Measurements from ENCODE around the gene SPRYD4. TPM values are rescaled to one million over a fixed set of nuclear protein-coding genes. Genes with fewer than 3 reads are reported as not detected.
A peak's percentile ranks its signal among the peaks of the same experiment; 100 is the strongest.

The SPRYD4 gene
- total RNA-seq, 1 experiment from 2014 or later, result 4.2 TPM

DNA sequence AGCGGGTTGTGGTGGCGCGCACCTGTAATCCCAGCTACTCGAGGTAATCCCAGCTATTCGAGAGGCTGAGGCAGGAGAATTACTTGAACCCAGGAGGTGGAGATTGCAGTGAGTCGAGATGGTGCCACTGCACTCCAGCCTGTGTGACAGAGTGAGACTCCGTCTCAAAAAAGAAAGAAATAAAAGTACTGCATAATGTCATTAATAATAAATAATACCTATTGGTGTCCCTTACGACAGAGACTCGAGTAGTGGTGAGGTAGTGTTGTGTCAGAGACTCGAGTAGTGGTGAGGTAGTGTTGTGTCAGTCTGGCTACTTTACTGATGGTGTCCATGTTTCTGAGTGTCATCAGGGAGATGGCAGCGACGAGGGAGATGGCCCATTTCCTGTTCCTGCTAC is 18.3 kb downstream of the SPRYD4 start:
- Mint-ChIP-seq H3K4me3 (peak overlapping the region; percentile 94), H3K36me3 (no peaks in the 10 kb centered on the region; the same call in 1 of the 2 replicates), H3K27me3 (ENCODE audit: low read depth) (peaks cover 63% of the 10 kb centered on the region), H3K27ac (no peak overlapping the region), H3K9me3 (peaks cover 11% of the 10 kb centered on the region), H3K4me1 (peaks cover 16% of the 10 kb centered on the region)
- no peak for ATAC-seq
- DNase-seq (ENCODE audit: low spot score), result no peak
- CTCF ChIA-PET, result no interaction called here
- POLR2A ChIA-PET, result no interaction called here
- TF ChIP-seq, protein P1, sequence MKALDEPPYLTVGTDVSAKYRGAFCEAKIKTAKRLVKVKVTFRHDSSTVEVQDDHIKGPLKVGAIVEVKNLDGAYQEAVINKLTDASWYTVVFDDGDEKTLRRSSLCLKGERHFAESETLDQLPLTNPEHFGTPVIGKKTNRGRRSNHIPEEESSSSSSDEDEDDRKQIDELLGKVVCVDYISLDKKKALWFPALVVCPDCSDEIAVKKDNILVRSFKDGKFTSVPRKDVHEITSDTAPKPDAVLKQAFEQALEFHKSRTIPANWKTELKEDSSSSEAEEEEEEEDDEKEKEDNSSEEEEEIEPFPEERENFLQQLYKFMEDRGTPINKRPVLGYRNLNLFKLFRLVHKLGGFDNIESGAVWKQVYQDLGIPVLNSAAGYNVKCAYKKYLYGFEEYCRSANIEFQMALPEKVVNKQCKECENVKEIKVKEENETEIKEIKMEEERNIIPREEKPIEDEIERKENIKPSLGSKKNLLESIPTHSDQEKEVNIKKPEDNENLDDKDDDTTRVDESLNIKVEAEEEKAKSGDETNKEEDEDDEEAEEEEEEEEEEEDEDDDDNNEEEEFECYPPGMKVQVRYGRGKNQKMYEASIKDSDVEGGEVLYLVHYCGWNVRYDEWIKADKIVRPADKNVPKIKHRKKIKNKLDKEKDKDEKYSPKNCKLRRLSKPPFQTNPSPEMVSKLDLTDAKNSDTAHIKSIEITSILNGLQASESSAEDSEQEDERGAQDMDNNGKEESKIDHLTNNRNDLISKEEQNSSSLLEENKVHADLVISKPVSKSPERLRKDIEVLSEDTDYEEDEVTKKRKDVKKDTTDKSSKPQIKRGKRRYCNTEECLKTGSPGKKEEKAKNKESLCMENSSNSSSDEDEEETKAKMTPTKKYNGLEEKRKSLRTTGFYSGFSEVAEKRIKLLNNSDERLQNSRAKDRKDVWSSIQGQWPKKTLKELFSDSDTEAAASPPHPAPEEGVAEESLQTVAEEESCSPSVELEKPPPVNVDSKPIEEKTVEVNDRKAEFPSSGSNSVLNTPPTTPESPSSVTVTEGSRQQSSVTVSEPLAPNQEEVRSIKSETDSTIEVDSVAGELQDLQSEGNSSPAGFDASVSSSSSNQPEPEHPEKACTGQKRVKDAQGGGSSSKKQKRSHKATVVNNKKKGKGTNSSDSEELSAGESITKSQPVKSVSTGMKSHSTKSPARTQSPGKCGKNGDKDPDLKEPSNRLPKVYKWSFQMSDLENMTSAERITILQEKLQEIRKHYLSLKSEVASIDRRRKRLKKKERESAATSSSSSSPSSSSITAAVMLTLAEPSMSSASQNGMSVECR (CRISPR knock-in tag; IDR thresholded peaks at IDR 0.05; ENCODE audit: borderline replicate concordance), result no peak

DNA sequence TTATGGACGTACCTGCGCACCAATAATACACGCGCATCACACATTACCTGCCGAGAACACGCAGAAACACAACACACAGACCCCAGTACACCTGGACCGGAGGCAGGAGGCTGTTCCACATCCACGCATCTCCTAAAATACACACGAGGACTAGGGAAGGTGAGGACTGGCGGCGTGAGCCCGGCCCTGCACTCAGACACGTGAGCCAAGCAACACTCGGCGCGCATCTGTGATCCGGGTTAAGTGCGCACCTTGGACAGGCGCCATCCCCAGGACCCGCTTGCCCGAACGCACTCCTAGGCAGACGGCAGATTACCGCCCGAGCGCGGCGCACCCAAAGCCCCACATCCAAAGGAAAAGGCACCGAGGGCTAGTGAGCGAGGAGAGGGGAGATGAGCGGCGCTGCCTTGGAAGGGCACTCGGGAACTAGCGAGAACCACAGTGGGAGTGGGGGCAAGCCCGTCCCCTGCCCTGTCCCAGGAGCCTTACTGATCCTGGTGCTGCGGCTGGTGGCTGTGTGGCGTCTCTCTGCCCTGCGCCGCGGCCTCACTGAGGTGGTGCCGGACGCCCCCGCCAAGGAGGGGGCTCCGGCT is 19.2 kb downstream of the SPRYD4 start:
- Mint-ChIP-seq H3K9me3 (peaks cover 11% of the 10 kb centered on the region), H3K4me3 (peak overlapping the region; percentile 94), H3K36me3 (no peaks in the 10 kb centered on the region; the same call in 1 of the 2 replicates), H3K27me3 (ENCODE audit: low read depth) (peaks cover 66% of the 10 kb centered on the region), H3K27ac (no peak overlapping the region), H3K4me1 (peaks cover 16% of the 10 kb centered on the region)
- DNase-seq (ENCODE audit: low spot score) (peak; percentile 70), ATAC-seq (peak; percentile 66)
- ChIA-PET POLR2A (interaction anchor here (1.0 to 1.1 kb wide), 2 partner anchors 149 to 238 kb away, joined by 3 to 4 read pairs; no protein-coding TSS in a partner anchor), CTCF (interaction anchor here (0.8 to 1.8 kb wide), 7 partner anchors 9 to 229 kb away, joined by 3 to 8 read pairs (median 4); partner anchors contain the start of genes ANKRD52, COQ10A and RBMS2)
- TF ChIP-seq ZNF263 (CRISPR knock-in tag; IDR thresholded peaks at IDR 0.05; ENCODE audit: low read depth), result no peak; the same call in 1 of the 2 replicates
- TF ChIP-seq, protein P2, sequence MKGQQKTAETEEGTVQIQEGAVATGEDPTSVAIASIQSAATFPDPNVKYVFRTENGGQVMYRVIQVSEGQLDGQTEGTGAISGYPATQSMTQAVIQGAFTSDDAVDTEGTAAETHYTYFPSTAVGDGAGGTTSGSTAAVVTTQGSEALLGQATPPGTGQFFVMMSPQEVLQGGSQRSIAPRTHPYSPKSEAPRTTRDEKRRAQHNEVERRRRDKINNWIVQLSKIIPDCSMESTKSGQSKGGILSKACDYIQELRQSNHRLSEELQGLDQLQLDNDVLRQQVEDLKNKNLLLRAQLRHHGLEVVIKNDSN (CRISPR knock-in tag; IDR thresholded peaks at IDR 0.05), result peak; percentile 65; the same call in 1 of the 2 replicates
- TF ChIP-seq ZBTB21 (CRISPR knock-in tag; IDR thresholded peaks at IDR 0.05; ENCODE audit: borderline replicate concordance), result no peak
- no peak for TF ChIP-seq MXD4 (CRISPR knock-in tag; IDR thresholded peaks at IDR 0.05; ENCODE audit: borderline replicate concordance)
- no peak for TF ChIP-seq IRF2 (CRISPR knock-in tag; IDR thresholded peaks at IDR 0.05; ENCODE audit: borderline replicate concordance, low read depth)
- TF ChIP-seq, protein P3, sequence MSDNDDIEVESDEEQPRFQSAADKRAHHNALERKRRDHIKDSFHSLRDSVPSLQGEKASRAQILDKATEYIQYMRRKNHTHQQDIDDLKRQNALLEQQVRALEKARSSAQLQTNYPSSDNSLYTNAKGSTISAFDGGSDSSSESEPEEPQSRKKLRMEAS (CRISPR knock-in tag; IDR thresholded peaks at IDR 0.05), result peak; percentile 74
- TF ChIP-seq HMGA2 (CRISPR knock-in tag; IDR thresholded peaks at IDR 0.05), result no peak
- no peak for TF ChIP-seq MYBL2 (CRISPR knock-in tag; IDR thresholded peaks at IDR 0.05)
- no peak for TF ChIP-seq CBFB (CRISPR knock-in tag; IDR thresholded peaks at IDR 0.05; ENCODE audit: low read depth)
- TF ChIP-seq, protein P4, sequence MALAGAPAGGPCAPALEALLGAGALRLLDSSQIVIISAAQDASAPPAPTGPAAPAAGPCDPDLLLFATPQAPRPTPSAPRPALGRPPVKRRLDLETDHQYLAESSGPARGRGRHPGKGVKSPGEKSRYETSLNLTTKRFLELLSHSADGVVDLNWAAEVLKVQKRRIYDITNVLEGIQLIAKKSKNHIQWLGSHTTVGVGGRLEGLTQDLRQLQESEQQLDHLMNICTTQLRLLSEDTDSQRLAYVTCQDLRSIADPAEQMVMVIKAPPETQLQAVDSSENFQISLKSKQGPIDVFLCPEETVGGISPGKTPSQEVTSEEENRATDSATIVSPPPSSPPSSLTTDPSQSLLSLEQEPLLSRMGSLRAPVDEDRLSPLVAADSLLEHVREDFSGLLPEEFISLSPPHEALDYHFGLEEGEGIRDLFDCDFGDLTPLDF (CRISPR knock-in tag; IDR thresholded peaks at IDR 0.05), result no peak
- no peak for TF ChIP-seq ZNF416 (CRISPR knock-in tag; IDR thresholded peaks at IDR 0.05)
- TF ChIP-seq, protein P5, sequence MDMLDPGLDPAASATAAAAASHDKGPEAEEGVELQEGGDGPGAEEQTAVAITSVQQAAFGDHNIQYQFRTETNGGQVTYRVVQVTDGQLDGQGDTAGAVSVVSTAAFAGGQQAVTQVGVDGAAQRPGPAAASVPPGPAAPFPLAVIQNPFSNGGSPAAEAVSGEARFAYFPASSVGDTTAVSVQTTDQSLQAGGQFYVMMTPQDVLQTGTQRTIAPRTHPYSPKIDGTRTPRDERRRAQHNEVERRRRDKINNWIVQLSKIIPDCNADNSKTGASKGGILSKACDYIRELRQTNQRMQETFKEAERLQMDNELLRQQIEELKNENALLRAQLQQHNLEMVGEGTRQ (CRISPR knock-in tag; IDR thresholded peaks at IDR 0.05), result peak; percentile 57
- TF ChIP-seq NR1H2 (CRISPR knock-in tag; IDR thresholded peaks at IDR 0.05), result no peak
- no peak for TF ChIP-seq TEAD4 (CRISPR knock-in tag; IDR thresholded peaks at IDR 0.05)
- TF ChIP-seq, protein P6, sequence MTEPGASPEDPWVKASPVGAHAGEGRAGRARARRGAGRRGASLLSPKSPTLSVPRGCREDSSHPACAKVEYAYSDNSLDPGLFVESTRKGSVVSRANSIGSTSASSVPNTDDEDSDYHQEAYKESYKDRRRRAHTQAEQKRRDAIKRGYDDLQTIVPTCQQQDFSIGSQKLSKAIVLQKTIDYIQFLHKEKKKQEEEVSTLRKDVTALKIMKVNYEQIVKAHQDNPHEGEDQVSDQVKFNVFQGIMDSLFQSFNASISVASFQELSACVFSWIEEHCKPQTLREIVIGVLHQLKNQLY (CRISPR knock-in tag; IDR thresholded peaks at IDR 0.05), result no peak
- TF ChIP-seq, protein P7, sequence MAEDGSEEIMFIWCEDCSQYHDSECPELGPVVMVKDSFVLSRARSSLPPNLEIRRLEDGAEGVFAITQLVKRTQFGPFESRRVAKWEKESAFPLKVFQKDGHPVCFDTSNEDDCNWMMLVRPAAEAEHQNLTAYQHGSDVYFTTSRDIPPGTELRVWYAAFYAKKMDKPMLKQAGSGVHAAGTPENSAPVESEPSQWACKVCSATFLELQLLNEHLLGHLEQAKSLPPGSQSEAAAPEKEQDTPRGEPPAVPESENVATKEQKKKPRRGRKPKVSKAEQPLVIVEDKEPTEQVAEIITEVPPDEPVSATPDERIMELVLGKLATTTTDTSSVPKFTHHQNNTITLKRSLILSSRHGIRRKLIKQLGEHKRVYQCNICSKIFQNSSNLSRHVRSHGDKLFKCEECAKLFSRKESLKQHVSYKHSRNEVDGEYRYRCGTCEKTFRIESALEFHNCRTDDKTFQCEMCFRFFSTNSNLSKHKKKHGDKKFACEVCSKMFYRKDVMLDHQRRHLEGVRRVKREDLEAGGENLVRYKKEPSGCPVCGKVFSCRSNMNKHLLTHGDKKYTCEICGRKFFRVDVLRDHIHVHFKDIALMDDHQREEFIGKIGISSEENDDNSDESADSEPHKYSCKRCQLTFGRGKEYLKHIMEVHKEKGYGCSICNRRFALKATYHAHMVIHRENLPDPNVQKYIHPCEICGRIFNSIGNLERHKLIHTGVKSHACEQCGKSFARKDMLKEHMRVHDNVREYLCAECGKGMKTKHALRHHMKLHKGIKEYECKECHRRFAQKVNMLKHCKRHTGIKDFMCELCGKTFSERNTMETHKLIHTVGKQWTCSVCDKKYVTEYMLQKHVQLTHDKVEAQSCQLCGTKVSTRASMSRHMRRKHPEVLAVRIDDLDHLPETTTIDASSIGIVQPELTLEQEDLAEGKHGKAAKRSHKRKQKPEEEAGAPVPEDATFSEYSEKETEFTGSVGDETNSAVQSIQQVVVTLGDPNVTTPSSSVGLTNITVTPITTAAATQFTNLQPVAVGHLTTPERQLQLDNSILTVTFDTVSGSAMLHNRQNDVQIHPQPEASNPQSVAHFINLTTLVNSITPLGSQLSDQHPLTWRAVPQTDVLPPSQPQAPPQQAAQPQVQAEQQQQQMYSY (CRISPR knock-in tag; IDR thresholded peaks at IDR 0.05), result no peak
- TF ChIP-seq, protein P8, sequence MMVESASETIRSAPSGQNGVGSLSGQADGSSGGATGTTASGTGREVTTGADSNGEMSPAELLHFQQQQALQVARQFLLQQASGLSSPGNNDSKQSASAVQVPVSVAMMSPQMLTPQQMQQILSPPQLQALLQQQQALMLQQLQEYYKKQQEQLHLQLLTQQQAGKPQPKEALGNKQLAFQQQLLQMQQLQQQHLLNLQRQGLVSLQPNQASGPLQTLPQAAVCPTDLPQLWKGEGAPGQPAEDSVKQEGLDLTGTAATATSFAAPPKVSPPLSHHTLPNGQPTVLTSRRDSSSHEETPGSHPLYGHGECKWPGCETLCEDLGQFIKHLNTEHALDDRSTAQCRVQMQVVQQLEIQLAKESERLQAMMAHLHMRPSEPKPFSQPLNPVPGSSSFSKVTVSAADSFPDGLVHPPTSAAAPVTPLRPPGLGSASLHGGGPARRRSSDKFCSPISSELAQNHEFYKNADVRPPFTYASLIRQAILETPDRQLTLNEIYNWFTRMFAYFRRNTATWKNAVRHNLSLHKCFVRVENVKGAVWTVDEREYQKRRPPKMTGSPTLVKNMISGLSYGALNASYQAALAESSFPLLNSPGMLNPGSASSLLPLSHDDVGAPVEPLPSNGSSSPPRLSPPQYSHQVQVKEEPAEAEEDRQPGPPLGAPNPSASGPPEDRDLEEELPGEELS (CRISPR knock-in tag; IDR thresholded peaks at IDR 0.05), result peak; percentile 44; the same call in 1 of the 2 replicates
- 0 out of 2 replicates have a peak, but pooled peaks have one; percentile 1 for TF ChIP-seq ZNF121 (CRISPR knock-in tag; IDR thresholded peaks at IDR 0.05)
- TF ChIP-seq ZNF138 (CRISPR knock-in tag; conservative IDR thresholded peaks at IDR 0.05), result no peak
